GM19468 (cell line): ENCODE results near the gene CATSPERD.
"Not testable (repeated sequence)": the region's sequence is repeated elsewhere in the genome, so short reads cannot be mapped to it uniquely, and the experiment has no call there.

Source experiments
- ATAC-seq: cut with Tn5 transposase; IDR thresholded peaks from one replicate; pipeline ENCODE4 v1.9.1; 2021; ENCODE audit warnings: mild to moderate bottlenecking, moderate library complexity, moderate number of reproducible peaks; ENCODE audit not compliant: unreplicated experiment; ENCODE audit errors: extremely low read depth

The CATSPERD gene

DNA sequence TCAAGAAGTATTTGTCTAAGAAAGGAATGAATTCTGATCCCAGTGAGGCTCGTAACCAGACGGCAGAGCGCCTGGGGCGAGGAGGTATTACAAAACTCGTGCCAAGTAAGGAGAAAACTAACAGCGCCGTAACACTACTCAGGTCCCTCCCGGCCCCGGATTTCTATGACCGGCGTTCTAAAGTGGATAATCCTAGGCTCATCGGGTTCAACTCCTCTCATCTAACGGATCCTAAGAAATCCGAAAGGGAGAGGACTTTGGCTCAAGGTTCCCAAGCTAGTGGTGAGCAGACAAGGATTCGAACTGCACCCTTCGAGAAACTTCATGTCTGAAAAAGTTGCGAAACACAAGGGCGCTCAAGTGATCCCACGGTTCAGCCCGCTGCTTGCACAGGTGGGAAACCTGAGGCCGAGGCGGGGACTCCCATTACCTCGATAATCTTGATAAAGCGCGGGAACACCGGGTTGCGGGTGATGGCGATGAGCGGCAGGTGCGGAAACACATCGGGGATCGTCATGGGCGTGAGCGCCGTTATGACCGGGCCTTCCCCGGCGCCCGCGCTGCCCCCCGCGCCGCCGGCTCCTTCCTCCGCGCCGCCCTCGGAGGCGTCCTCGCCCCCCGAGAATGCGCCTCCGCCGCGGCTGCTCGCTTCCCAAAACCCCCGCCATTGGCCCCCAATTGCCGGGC lies 1.0 kb upstream of the CATSPERD start:
- no peak for ATAC-seq

DNA sequence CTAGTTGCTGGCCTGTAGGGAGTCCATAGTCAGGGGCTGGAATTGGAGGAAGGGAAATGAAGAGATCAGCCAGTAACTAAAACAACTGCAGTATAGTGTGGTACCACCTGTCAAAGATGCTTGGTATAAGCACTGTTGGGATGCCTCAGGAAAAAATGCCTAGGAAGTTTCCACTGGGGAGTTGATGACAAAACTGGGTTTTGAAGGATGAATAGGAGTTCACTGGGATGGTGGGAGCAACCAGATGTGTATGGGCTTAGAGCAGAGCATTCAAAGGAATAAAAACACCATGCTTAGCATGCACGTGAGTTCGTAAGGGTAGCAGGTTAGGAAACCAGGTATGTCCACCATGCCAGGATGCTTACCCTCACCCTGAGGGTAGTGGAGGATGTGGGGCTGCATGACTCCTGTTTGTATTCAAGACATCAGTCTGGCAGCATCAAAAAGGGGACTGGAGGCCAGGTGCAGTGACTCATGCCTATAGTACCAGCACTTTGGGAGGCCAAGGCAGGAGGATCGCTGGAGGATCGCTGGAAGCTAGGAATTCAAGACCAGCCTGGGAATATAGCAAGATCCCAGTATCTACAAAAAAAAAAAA lies 7.1 kb downstream of the CATSPERD start:
- no peak for ATAC-seq

DNA sequence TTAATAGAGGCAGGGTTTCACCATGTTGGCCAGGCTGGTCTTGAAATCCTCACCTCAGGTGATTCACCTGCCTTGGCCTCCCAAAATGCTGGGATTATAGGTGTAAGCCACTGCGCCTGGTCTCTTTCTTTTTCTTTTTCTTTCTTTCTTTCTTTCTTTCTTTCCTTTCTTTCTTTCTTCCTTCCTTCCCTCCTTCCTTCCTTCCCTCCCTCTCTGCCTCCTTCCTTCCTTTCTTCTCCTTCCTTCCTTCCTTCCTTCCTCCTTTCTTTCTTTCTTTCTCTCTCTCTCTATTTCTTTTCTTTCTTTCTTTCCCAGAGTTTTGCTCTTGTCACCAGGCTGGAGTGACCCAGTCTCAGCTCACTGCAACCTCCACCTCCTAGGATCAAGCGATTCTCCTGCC lies 12.7 kb downstream of the CATSPERD start:
- ATAC-seq, result not testable (repeated sequence)

DNA sequence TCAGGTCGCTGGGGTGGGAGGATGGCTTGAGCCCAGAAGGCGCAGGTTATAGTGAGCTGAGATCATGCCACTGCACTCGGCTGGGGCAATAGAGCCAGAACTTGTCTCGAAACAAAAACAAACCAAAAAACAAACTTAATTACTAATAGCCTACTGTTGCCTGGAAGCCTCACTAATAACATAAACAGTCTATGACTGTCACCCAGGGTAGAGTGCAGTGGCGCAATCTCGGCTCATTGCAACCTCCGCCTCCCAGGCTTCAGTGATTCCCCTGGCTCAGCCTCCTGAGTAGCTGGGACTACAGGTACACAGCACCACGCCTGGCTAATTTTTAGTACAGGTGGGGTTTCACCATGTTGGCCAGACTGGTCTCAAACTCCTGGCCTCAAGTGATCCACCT lies 18.0 kb downstream of the CATSPERD start:
- no peak for ATAC-seq

DNA sequence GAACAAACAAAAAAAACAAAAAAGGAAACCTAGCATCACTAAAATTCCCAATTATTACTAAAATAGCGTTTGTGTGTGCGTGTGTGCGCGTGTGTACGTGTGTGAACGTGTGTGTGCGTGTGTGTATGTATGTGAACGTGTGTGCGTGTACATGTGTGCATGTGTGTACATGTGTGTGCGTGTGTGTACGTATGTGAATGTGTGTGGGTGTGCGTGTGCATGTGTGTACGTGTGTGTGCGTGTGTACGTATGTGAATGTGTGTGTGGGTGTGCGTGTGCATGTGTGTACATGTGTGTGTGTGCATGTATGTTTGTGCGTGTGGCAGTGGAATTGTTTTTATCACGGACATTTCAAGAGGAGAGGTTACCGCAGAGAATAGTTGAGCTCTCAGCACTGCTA lies 21.6 kb downstream of the CATSPERD start:
- ATAC-seq, result no peak

DNA sequence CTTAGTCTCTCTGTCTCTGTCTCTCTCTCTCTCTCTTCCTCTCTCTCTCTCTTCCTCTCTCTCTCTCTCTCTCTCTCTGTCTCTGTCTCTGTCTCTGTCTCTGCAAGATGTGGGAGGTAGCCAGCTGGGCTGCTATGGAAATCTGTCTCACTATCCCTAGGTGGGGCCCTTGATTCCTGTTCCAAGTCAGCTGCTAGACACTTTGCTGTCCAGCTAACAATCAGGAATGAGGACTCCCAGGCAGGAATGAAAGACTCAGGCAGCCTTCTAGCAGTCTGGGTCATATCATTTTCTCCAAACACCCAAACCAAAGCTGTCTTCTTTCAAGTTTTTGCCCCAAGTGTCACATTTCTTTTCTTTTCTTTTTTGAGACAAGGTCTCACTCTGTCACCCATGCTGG lies 23.2 kb downstream of the CATSPERD start:
- ATAC-seq, result no peak

DNA sequence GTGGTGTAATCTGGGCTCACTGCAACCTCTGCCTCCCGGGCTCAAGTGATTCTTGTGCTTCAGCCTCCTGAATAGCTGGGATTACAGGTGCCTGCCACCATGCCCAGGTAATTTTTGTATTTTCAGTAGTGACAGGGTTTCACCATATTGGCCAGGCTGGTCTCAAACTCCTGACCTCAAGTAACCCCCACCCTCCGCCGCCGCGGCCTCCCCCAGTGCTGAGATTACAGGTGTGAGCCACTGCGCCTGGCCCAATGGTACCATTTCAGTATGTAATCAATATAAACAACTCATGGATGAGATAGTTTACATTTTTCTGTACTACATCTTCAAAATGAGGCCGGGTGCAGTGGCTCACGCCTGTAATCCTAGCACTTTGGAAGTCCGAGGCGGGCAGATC lies 24.6 kb downstream of the CATSPERD start:
- not testable (repeated sequence) for ATAC-seq

DNA sequence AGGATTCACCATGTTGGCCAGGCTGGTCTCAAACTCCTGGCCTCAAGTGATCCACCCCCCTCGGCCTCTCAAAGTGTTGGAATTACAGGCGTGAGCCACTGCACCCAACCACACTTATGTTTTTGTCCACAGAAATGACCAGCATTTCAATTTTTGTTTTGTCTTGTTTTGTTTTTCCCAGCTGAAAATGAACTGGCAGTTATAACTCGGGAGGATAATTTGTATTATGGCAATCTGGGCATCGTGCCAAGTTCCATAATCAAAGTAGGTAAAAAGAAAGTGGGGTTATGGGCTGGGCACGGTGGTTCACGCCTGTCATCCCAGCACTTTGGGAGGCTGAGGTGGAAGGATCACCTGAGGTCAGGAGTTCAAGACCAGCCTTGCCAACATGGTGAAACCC lies 28.5 kb downstream of the CATSPERD start:
- not testable (repeated sequence) for ATAC-seq

DNA sequence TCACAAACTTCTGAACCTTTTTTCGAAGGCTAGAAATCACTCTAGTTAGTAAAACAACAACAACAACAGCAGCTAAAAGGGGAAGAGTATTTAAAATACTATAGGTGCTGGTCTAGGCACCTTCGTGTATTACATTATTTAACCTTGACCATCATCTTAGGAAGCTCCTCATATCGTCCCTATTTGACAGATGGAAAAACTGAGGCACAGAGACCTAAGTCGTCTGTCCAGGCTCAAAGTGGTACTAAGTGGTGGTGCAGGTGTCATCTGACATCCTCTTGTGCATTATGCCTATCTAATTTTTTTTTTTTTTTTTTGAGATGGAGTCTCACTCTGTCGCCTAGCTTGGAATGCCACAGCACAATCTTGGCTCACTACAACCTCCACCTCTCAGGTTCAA lies 29.1 kb downstream of the CATSPERD start:
- ATAC-seq, result no peak

DNA sequence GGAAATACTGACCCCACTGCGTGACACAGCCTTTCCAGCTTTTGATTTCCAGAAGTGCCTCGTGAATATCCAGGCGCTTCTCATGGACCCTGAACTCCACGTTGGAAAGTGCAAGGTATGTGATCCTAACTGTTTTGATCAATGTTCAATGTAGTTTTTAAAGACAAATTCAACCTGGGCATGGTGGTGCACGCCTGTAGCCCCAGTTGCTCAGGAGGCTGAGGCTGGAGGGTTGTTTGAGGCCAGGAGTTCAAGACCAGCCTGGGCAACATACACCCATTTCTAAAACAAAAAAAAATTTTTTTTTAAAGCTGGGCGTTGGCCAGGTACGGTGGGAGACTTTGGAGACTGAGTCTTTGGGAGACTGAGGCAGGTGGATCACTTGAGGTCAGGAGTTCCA lies 31.3 kb downstream of the CATSPERD start:
- no peak for ATAC-seq

DNA sequence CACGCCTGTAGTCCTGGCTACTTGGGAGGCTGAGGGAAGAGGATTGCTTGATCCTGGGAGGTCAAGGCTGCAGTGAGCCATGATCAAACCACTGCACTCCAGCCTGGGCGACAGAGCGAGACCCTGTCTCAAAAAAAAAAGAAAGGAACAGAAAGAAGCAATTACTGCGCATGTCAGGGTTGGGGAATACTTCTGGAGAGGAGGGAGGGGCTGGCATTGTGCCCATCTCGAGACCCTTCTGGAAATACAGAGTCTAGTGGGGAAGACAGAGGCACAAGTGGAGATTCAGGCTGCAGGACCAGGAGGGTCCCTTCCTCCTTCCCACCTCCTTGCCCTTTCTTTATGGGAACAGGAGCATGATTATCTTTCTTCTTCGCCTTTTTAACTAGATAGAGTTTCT lies 33.3 kb downstream of the CATSPERD start:
- no peak for ATAC-seq

DNA sequence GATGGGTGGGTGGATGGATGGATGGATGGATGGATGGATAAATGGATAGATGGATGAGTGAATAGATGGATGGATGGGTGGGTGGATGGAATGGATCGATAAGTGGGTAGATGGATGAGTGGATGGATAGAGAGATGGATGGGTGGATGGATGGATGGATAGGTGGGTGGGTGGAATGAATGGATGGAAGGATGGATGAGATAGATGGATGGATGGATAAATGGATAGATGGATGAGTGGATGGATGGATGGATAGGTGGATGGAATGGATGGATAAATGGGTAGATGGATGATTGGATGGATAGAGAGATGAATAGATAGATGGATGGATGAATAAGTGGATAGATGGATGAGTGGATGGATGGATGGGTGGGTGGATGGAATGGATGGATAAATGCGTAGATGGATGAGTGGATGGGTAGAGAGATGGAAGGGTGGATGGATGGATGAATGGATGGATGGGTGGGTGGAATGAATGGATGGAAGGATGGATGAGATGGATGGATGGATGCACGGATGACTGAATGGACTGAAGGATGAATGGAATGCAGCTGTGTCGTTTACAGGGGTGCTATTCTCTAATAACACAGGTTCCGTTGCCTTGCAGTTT lies 42.3 kb downstream of the CATSPERD start:
- no peak for ATAC-seq

DNA sequence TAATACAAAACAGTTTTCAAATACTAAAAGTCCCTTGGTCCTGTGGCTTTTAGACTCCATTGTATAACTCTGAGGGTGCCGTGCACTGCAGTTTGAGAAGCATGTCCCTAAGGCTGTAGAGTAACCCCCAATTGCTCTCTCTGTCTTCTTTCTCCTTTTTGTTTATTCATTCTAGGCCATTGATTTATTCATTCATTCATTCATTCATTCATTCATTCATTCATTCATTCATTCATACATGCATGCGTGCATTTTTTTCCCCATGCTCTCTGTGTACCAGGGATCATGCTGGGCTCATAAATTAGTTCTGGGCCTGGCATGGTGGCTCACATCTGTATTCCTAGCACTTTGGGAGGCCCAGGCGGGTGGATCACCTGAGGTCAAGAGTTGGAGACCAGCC lies 44.8 kb downstream of the CATSPERD start:
- ATAC-seq, result no peak

DNA sequence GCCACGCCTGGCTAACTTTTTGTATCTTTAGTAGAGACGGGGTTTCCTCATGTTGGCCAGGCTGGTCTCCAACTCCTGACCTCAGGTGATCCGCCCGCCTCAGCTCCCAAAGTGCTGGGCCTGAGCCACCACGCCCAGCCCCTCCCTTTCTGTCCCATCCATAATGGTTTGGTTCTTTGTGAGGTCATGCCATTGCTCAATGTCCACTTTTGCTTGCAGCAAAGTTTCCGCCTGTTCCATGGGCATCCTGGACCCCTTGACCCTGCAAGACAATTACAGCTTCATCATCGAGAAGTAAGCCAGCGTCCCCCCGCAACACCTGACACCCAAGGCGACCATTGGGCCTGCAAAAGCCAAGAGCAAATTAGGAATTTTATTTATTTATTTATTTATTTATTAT lies 47.5 kb downstream of the CATSPERD start:
- ATAC-seq, result no peak

DNA sequence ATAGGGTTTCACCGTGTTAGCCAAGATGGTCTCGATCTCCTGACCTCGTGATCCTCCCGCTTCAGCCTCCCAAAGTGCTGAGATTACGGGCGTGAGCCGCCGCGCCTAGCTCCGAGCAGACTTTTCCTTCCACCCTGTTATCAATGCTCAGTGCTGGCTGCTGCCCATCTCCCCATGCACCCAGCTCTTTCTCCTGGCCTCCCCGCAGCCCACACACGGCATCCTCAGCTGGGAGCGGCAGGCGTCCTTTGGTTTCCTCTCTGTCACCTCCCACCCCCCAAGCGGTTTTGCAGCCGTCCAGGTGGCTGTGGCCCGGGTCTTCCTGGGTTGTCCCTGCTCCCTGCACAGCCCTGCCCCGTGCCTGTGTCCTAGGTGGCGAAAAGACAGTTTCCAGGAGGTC lies 52.0 kb downstream of the CATSPERD start:
- ATAC-seq, result no peak

DNA sequence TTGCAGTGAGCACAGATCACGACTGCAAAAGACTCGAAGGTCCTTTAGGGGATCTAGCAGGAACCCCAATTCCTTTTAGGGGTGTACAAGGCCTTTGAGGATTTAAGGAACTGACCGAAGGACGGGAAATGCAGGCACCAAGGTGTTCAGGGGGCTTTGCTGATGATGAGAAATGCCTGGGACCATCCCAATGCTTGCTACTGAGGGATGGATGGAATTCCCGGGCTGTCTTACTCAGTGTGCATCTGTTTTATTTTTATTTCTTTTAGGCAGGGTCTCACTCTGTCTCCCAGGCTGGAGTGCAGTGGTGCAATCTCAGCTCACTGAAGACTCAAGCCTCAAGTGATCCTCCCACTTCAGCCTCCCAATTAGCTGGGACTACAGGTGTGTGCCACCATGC lies 52.8 kb downstream of the CATSPERD start:
- no peak for ATAC-seq

DNA sequence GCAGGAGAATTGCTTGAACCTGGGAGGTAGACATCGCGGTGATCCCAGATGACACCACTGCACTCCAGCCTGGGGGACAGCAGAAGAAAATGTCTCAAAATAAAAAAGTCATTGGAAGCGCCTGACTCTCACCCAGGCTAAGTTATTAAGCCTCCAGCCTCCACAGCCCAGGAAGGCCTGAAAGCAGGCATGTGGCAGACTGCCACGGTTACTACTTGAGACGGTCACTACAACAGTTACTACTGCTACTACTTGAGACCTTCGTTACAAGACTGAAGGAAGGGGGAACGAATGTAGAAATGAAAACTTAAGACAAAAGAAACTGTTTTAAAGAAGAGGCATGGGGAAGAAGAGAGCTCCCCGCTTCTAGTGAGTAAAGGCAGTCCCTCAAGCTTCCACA lies 54.5 kb downstream of the CATSPERD start:
- no peak for ATAC-seq

DNA sequence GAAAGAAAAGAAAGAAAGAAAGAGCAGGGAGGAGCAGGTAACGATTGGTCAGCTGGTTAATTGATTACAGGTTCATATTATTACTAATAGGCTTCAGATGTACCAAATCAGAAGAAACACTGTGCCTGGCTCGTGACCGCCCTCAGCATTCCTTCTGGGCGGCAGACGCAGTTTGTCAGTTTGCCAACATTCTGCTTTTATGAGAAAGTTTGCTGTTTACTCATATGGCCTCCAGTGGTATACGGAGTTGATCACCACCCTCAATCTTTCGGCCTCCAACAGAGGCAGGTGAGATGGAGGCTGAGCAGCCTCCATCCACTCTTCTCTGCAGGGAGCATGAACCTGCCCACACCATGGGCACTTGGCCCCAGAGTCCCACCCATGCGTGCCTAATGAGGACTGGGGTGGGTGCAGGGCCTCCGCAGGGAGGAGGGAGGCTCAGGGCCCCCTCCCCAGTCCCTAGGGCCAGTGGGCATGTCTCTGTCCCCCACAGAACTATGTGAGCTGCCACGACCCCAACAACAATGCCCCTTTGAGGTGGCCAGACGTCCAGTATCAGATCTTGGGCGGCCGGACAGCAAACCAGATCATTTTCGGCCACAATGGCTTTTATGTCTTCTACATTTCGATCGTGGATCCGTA lies 55.4 kb downstream of the CATSPERD start:
- ATAC-seq, result no peak

DNA sequence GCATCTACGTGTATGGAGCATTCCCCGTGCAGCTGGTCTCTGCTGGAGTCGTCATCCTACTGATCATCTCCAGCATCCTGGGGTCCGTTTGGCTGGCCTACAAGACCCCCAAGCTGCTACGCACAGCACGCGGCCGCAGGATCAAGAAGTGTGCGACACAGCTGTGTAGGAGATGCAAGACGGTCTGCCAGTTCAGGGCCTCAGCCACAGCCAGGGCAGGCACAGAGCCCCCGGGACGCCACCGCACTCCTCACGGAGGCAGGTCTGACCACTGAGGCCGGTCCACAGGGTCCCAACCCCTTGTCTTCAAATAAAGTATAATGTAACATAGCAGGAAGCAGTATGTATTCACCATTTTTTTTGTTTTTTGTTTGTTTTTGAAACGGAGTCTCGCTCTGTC lies 58.0 kb downstream of the CATSPERD start:
- ATAC-seq, result no peak

DNA sequence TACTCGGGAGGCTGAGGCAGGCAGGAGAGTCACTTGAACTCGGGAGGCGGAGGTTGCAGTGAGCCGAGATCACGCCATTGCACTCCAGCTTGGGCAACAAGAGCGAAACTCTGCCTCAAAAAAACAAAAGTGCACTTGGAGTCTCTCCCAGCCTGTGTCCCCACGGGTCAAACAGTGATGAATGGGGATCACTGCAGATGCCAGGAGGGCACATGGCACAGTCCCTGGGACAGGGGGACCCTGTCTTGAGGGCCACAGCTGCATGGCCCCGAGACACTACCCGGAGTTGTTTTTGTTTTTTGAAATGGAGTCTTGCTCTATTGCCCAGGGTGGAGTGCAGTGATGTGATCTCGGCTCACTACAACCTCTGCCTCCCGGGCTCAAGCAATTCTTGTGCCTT lies 60.5 kb downstream of the CATSPERD start:
- ATAC-seq, result not testable (repeated sequence)

DNA sequence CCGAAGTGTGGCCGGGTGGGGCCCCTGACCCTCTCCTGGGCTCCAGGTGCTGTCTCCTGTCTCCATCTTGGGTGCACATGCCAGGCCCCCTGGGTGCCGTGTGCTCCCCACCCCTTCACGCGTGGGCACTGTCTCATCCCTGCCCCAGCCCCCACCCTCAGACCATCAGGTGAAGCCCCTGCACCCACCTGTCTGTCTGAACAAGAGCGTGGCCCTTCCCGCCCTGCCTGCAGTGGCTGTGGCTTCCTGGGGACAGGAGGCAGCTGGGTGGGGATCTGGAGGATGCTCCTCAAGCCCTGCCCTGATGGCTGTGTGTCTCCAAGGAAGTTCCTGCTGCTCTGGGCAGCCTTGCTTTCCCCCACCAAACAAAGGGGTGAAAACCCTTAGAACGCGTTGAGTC lies 61.9 kb downstream of the CATSPERD start:
- no peak for ATAC-seq
